SIG-M5 treated with dmso at 0.1 percent for 504 hours (cell line): ENCODE results near the gene HMX3.

Experiments used
- DNase-seq: peaks from one replicate; lab custom pipeline; 2025; ENCODE audit not compliant: unreplicated experiment; lab: John Stamatoyannopoulos, UW

The HMX3 gene

DNA sequence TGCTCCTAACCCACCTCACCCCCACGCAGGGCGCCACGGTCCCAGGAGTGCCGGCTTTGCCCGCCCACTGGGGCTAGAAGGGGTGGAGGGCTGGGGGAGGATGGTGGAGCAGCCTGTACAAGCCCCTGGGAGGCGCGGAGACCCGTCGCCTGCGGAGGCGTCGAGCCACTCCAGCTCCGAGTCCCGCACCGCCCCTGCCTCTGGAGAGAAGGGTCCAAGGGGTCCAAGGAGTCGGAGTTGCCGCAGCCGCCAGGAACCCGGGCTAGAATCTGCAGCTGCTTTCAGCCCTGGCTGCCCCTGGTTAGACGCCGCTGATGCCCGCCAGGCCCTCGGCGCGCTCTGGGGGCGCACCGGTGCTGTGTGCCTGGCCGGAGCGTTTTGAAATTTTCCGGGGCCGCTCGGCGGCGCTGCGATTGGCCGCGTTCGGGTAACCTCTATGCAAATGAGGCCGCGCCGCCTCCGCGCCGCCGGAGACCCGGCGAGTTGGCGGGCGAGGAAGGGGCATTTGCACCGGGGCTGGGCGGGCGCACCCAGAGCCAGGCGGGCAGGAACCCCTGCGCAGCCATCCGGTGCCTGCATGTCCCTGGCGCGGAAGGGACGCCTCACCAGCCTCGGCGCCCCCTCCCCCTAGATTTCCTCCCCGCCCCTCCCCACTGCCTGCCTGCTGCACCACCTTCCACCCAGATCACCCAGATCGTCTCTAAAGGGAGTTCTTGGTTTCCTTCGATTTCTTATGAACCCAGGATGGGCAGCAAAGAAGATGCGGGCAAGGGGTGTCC, 12.1 kb downstream of the HMX3 start, which contains the start of gene HMX2:
Gene HMX2, plus strand, starts transcription at position 502 of the 779 bp plus-strand sequence. Its CDS starts 243 bp downstream, at position 745.
- DNase-seq: no peak

GRCh38 chr10:123148414-123149161, 12.8 kb downstream of the HMX3 start:
- DNase-seq: no peak

DNA sequence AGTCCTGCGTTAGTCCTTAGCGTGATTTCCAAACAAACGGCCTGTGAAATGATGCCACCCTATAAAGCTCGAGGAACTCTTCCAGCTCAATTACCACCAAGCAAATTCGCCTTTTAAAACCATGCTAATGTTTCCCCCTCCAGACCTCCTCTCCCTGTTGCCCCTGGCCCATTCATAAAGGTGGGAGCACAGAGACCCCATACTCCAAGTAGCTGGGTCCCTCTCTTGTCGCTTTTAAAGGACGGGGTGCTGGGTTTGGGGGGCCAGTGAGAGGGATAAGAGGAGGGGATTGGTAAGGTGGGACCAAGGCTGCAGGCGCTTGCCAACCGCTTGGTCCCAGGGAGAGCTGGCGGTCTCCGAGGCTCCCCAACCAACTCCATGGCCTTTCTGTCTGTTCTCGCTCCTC, 13.4 kb downstream of the HMX3 start:
- DNase-seq: no peak

- no peak for DNase-seq
These were observed 13.9 kb downstream of the HMX3 start for GRCh38 chr10:123149568-123150270.

GRCh38 chr10:123150271-123150985, 14.7 kb downstream of the HMX3 start:
- no peak for DNase-seq

GRCh38 chr10:123150986-123151736, 15.4 kb downstream of the HMX3 start:
- no peak for DNase-seq

DNA sequence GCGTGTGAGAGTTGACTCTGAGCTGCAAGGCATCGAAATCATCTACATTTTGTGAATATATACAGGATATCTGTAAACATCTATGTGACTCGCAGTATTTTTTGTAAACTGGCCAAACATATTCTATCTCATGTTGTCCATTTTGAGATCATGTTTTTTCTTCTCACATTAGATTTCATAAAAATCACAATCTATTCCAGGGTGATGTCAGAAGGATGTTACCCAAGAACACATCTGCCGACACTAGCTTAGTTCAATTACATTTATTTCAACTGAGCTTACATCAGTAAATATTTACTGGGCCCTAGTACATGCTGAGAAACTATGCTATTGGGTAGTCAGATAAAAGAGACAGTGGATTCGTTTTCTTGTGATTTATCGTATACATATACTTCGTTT, 16.0 kb downstream of the HMX3 start:
- DNase-seq: no peak

DNA sequence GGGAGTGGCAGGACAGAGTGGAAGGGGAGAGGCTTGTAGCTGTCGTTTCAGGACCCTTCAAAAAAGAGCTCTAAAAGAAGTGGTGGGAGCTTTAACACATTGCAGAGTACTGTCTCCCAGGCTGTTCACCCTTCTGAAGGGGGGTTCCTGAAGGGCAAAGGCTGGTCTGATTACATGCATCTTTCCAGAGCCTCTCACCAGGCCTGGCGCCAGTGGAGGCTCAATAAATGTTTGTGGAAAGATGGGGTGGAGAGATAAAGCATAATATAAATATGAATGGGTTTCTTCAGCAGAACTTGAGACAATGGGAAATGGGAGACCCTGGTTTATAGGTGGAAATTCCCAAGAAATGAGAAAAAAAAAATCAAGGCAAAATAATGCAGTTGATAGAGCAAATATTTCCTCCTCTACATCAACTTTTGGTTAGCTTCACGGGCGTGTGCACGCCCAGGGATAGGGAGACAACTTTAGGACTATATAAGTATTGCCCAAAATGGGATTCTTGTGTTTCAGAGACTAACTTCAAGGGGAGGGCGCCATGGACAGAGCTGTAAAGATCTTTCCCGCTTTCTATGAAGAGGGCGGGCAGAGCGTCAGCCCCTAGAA, 17.8 kb downstream of the HMX3 start:
- DNase-seq: no peak

- peak; percentile 99 for DNase-seq
These were observed 18.4 kb downstream of the HMX3 start, which contains the start of gene BUB3 for GRCh38 chr10:123154092-123154710. Gene BUB3 (plus strand): TSS chr10:123154402. CDS start chr10:123154918, 516 bp downstream.

DNA sequence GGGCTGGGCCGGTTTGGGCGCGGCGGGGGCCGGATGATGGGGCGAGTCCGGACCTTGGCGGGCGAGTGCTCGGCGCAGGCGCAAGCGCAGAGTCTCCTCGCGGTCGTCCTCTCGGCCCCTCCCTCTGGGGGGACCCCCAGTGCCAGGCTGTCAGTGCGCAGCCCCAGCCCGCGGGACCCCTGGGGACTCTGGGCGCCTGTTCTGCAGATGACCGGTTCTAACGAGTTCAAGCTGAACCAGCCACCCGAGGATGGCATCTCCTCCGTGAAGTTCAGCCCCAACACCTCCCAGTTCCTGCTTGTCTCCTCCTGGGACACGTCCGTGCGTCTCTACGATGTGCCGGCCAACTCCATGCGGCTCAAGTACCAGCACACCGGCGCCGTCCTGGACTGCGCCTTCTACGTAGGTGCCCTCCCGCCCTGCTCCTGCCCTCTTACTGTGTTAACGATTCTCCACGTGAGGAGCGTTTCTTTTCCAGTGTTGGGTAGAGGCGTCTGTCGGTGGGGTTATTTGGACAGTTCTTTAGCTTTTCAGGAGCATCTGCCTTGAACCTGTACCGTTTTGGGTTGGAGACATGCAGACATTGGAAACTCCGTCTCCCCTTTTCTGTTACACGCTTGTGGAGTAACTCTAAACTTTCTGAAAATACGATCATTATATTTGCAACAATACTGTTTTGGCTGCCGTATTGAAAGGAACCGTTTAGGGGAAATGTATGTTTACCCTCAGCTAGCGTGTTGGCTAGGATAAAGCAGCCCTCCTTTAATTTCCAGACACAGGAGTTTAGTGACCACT, 19.1 kb downstream of the HMX3 start:
- peak; percentile 31 for DNase-seq

DNA sequence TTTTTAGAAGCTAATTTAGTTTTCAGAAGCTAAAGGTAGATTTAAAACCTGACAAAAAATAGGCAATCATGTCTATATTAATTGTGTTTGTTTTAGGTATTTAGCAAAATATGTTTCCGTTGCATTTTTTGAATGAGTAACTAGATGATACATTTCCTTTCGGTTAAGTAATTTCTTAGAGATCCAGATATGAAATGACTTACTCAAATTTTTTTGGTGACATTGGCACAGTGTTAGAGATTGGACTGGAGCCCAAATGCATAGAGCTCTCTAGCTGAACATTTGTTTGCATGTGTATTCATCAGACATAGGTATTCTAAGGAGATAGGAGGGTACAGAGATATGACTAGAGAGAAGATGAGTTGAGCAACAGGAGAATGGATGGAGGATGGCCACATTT, 20.3 kb downstream of the HMX3 start:
- DNase-seq: no peak

DNA sequence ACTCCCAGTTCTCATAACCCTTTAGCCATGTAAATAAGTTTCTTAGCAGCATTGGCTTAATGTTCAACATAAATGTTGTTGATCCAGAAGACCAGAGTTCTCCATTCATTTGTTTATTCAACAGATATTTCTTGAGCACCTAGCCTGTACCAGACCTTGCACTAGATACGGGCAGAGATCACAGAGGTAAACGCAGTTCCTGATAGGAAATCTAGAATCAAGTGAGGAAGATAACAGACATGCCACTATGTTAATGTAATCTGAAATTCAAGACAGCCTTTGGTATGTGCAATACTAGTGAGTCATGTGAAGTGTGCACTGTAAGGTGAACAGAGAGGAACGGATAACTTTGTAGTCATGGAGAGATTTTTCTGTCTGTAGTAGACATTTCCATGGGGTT, 21.4 kb downstream of the HMX3 start:
- DNase-seq: peak; percentile 53

DNA sequence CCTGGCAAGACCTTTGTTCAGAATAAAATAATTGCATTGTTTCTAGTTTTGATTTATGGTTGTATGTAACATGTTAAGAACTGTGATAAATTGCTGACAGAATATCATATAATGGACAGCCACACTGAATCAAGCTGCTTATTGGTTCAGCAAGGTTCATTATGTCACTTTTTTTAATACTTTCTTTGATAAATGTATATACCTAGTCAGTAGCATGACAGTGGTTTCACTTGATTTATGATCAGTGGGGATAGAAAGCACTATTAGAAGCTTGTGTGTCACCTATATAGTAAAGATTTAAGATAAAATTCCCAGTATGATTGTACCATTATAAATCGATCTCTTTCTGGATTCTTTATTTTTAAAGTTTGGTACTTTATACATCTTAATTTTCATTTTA, 22.9 kb downstream of the HMX3 start:
- DNase-seq: no peak

GRCh38 chr10:123160311-123160980, 24.7 kb downstream of the HMX3 start:
- no peak for DNase-seq

- no peak for DNase-seq
These were observed 28.5 kb downstream of the HMX3 start for GRCh38 chr10:123164319-123164718.

DNA sequence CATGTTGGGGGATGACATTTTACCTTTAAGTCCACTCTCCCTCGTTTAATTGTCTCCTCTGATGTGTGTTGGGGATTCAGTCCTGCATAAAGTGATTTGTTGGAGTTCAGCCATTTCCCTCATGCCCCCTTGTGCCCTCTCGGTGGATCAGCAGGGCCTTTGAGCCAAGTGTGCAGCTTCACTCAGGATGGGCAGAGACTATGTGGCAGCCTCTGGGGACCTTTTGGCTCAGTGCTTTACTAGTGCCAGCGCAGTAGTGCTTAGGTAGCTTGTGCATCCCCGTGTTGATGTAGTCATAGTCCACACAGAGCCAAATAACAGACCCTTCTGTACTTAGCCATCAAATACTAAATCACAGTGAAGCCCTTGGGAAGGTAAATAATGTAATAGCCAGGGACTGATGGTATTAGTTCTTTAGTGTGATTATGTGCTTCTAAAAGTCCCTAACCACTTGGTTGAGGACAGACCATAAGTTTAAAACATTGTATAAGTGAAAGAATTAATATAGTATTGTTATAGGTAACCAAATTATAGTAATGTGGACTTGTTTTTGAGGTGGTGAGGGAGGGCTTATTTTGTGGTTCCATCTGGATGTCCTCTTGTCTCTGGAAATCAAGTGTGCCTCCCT, 29.8 kb downstream of the HMX3 start:
- no peak for DNase-seq

DNA sequence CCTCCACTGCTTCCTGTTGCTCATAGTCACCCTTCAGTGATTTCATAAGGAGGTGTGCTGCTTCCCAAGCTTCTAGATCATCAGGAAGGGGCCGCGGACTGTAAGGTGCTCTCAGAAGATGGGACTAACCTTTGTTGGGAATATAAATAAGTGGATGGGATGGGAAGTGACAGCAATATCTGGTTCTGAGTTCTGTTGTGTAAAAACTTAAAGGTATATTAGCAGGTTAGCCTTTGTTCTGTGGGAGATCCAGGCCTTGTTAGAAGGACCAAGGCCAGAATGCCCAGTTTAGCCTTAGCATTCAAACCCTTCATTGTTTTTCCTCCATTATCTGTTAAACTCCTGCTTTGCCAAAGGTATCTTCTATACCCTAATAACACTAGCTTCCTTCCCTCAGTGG, 30.8 kb downstream of the HMX3 start:
- DNase-seq: no peak

DNA sequence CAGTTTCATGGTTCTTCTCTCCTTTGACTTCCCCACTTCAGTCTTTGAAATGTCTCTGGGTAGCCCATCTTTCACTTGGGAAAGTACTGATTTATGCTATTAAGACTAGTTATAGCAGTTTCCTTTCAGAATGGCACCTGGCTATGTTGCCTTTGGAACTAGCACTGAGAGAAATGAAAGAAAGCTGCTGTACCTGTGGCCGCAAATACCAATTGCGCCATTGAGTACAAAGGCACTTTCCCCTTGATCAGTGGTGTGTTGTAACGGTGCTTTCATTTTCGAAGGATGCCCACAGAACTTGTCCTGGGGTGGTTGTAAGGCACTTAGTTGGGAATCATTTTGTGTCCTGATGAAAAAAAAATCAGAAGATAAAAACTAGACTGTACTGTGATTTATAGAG, 35.2 kb downstream of the HMX3 start:
- DNase-seq: no peak
